HG03521 (cell line): ENCODE results near the gene LAMA2.

ENCODE experiments used
- ATAC-seq: cut with Tn5 transposase; IDR thresholded peaks from one replicate; pipeline ENCODE4 v1.9.1; 2021; ENCODE audit warnings: mild to moderate bottlenecking, moderate library complexity; ENCODE audit not compliant: unreplicated experiment

Gene LAMA2

GRCh38 chr6:128882991-128883611 is at the start of gene LAMA2:
LAMA2 (plus strand) TSS chr6:128883138; CDS start chr6:128883246, 108 bp downstream.
- no peak for ATAC-seq

GRCh38 chr6:128836761-128837160 is 46.2 kb upstream of the LAMA2 start:
- ATAC-seq, result no peak

- ATAC-seq, result no peak
Observed at GRCh38 chr6:128841518-128841917, 41.4 kb upstream of the LAMA2 start.

- no peak for ATAC-seq
Observed at GRCh38 chr6:128844598-128844997, 38.3 kb upstream of the LAMA2 start.

- ATAC-seq, result no peak
Observed at GRCh38 chr6:128847431-128848210, 35.3 kb upstream of the LAMA2 start.

DNA sequence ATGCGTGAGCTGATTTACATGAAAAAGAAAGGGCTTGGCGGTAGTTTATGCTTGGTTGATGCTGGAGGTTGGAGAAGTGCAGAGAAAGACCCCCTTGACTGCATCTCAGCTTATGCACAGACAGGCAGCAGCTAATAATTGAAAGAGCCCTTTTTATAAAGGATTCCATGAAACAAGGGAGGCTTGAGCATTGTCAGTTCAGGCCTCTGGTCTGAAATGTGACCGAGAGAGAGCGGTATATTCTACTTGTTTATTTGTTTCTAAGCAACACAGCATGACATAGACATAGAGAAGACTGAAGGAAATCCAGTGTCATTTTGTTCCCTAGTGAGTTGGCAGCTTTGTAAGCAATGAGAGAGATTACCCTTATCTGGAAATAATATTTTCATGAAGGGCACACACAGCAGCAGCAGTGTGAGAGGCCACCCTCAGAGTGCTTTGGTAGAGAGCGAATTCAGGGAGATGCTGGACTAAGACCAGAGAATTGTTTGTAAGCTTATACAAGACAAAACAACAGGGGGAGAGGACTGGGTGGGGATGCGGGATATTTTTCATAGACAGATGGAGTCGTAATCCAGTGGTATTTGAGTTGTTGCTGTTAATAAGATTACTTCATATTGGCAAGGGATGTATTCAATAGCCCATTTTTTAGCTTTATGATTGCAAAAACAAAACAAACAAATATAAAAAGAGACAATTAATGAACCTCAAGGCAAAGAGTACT is 34.6 kb upstream of the LAMA2 start:
- ATAC-seq, result no peak

DNA sequence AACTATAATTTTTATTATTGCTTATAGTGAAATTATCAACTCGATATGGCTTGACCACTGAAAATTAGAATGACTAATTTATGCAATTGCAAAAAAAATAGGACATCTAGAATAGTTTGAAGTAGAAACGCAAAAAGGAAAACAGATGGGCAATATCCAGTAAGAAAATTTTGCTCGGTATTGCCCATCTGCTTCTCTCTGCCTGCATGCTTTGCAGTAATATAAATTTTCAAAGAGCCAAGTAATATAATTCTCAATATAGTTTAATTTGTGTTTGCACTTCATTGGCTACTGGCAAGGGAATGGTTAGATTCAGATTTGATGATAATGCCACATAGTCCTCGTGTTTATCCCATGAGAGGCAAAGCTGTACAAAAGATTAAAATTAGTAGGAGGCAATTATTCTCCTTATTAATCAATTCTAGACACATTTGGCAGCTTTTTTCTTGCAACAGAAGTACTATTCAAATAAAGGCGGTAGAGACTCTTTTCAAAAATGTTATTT is 27.3 kb upstream of the LAMA2 start:
- no peak for ATAC-seq

- ATAC-seq, result no peak
Observed at GRCh38 chr6:128857806-128858205, 25.1 kb upstream of the LAMA2 start.

- no peak for ATAC-seq
Observed at GRCh38 chr6:128860782-128861181, 22.2 kb upstream of the LAMA2 start.

GRCh38 chr6:128863983-128864382 is 19.0 kb upstream of the LAMA2 start:
- no peak for ATAC-seq

GRCh38 chr6:128870746-128871145 is 12.2 kb upstream of the LAMA2 start:
- no peak for ATAC-seq

GRCh38 chr6:128874863-128875262 is 8.1 kb upstream of the LAMA2 start:
- ATAC-seq, result no peak

DNA sequence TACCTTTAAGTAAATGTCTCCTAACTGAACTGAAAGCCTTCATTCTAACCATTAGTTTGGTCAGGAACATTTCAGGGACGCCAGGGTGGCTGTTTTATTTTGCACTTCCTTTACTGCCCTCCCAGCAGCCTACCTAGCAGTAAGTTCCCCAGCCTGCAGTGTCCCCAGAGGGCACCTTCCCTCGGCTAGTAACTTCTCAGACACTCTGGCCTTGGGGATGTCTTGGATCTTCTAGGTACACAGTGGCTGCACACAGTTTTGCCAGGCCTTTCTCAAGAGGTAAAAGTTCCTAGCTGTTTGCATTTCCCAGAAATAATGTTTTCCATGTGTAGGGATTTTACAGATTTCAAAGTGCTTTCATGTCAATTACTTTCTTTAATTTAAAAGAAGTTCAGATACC is 378 bp upstream of the LAMA2 start:
- no peak for ATAC-seq

GRCh38 chr6:128883906-128884305 is 968 bp downstream of the LAMA2 start:
- ATAC-seq, result no peak

DNA sequence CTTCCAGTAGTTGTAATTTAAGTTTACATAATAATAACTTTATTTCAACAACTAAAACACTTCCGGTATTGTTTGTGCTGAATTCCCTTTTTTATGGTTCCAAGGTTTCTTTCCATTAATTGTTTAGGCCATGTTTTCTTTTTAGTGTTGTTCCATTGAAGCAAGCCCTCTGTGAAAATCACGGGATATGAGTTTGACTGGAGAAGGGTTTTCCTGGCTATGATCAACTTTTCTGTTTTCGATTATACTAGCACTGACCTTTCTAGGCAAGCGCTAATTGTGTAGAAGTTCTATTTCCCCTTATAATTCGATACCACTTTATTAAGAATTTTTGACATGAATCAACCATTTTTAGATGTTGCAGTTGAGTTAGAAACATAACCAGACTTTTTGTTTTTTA is 2.4 kb downstream of the LAMA2 start:
- no peak for ATAC-seq

GRCh38 chr6:128886706-128887105 is 3.8 kb downstream of the LAMA2 start:
- no peak for ATAC-seq

DNA sequence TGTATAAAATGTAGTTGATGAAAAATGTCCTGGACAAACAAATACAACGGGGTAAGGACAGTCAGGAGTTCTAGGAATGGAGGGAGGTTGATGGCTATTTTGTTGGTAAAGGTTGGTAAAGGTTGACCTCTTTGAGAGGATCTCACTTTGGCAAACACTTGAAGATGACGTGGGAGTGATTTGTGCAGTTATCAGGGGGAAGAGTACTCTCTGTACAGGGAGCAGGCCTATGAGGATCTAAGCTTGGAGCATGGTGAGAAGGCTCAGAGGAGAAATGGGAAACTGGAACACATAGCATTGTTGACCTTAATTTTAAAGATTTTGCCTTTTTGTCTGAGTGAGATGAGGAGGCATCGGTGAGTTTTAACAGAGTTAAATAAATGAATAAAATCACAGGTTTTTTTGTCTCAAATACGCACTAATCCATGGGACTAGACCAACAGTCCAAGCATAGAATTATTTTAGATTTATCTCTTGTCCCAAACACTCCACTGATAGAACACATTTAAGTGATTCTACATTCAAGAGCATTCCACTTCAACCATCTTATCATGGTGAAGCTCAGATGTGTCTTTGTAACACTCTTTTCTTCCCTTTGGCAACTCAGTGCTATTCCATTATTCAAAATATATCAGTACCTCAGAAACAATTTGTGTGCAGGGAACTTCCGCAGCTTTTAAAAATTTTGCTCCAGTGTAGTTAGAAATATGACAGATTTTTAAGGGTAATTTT is 5.7 kb downstream of the LAMA2 start:
- ATAC-seq, result no peak

DNA sequence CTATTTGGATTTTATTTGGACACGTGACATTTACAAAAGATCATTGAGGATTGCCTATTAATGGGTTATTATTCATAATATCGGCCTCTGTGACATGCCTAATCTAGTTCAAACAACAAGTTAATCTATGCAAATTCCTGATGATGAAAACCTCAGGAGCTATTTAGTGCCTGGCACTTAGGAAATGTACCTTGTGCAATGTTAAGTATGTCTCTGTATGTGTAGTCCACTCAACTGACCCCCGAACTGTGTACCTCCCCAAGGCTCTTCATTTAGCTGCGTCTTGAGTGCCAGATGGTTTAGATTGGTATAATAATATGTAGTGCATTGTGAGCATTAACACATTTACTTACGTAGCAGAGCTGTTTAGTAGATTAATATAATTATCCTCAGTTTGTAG is 6.9 kb downstream of the LAMA2 start:
- ATAC-seq, result no peak

DNA sequence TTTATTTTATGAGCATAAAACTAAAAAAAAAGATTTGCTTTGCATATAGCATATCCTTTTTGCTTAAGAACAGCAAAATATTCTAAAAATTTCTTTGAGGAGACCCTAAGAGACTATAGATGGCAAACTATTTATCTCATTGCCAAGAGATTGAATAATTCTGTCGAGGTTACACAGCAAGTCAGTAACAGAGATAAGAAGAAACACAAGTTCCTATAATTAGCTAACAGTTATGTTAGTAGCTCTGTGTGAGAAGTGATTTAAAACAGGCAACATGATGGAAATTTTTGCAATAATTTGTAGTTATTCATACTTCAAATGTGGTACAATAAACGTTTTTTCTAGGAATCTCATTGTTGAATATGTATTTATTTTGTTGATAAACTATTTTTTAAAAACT is 9.1 kb downstream of the LAMA2 start:
- no peak for ATAC-seq

GRCh38 chr6:128899341-128900050 is 16.6 kb downstream of the LAMA2 start:
- no peak for ATAC-seq
